CD14-positive monocyte (primary cell): ENCODE measurements around the gene TLR4. TPM values are rescaled to one million over a fixed set of nuclear protein-coding genes. Genes with fewer than 3 reads are reported as not detected.
A peak's percentile ranks its signal among the peaks of the same experiment; 100 is the strongest.

Experiments used
- DNase-seq, 3 donors: peaks; one replicate each; pipeline ENCODE4 v3.0.0-alpha.2; 2011 to 2022
- H2AFZ ChIP-seq: 2 replicates; pipeline ENCODE4 v1.6.0; 2012; ENCODE audit warnings: mild to moderate bottlenecking, low read depth, low read length, inconsistent platforms; ENCODE audit not compliant: insufficient read depth, poor library complexity, severe bottlenecking
- H3K27ac ChIP-seq, 2 donors: 1 replicate in 1 of 2; 2 replicates in 1 of 2; pipeline ENCODE4 v1.5.1; 2012 to 2013; ENCODE audit warnings: low read length in 2 of 2, control low read depth in 1 of 2, inconsistent platforms in 1 of 2, low read depth in 1 of 2, mild to moderate bottlenecking in 1 of 2
- H3K27me3 ChIP-seq, 2 donors: one replicate each; pipeline versions ENCODE4 v1.6.0 to v1.6.1; 2011 to 2013; ENCODE audit warnings: low read length in 2 of 2; ENCODE audit not compliant: control insufficient read depth in 2 of 2, insufficient read depth in 2 of 2
- H3K36me3 ChIP-seq, 2 donors: replicated peaks in 1 of 2; 1 replicate in 1 of 2; 2 replicates in 1 of 2; pipeline versions ENCODE4 v1.5.1 to v1.6.1; 2012 to 2013; ENCODE audit warnings: low read length in 2 of 2, control low read depth in 1 of 2, inconsistent platforms in 1 of 2, mild to moderate bottlenecking in 1 of 2; ENCODE audit not compliant: insufficient read depth in 2 of 2, control insufficient read depth in 1 of 2
- H3K4me1 ChIP-seq, 2 donors: 1 replicate in 1 of 2; 2 replicates in 1 of 2; pipeline versions ENCODE4 v1.5.1 to v1.6.1; 2012 to 2013; ENCODE audit warnings: low read length in 2 of 2, control low read depth in 1 of 2, inconsistent platforms in 1 of 2, mild to moderate bottlenecking in 1 of 2, moderate library complexity in 1 of 2; ENCODE audit not compliant: insufficient read depth in 2 of 2, control insufficient read depth in 1 of 2
- H3K4me2 ChIP-seq: replicated peaks from 2 replicates; pipeline ENCODE3; 2012; ENCODE audit warnings: low read length, moderate library complexity, mild to moderate bottlenecking; ENCODE audit not compliant: poor library complexity, severe bottlenecking; ENCODE audit errors: extremely low read depth
- H3K4me3 ChIP-seq, 3 experiments: fragments of 200-600 bp in 1 of 3; sonication (generic) in 1 of 3; replicated peaks in 1 of 3; 1 replicate in 2 of 3; 2 replicates in 1 of 3; pipeline ENCODE4 v1.5.1; 2011 to 2013; ENCODE audit warnings: low read length in 3 of 3, mild to moderate bottlenecking in 3 of 3, control low read depth in 2 of 3, low read depth in 2 of 3, inconsistent platforms in 1 of 3, moderate library complexity in 1 of 3
- H3K79me2 ChIP-seq: 2 replicates; pipeline ENCODE4 v1.6.0; 2012; ENCODE audit warnings: mild to moderate bottlenecking, control low read depth, inconsistent platforms, low read length, moderate library complexity; ENCODE audit not compliant: insufficient read depth
- H3K9ac ChIP-seq: 2 replicates; pipeline ENCODE4 v1.6.0; 2017; ENCODE audit warnings: low read length, mild to moderate bottlenecking; ENCODE audit not compliant: insufficient read depth, poor library complexity, severe bottlenecking
- H3K9me3 ChIP-seq, 2 donors: replicated peaks in 1 of 2; 1 replicate in 1 of 2; 2 replicates in 1 of 2; pipeline versions ENCODE4 v1.5.1 to v1.6.1; 2012 to 2013; ENCODE audit warnings: low read length in 2 of 2, control low read depth in 1 of 2; ENCODE audit not compliant: control insufficient read depth in 1 of 2, insufficient read depth in 1 of 2
- H4K20me1 ChIP-seq: 2 replicates; pipeline ENCODE4 v1.6.0; 2012; ENCODE audit warnings: mild to moderate bottlenecking, low read length, control low read depth, moderate library complexity; ENCODE audit not compliant: insufficient read depth
- H3K27ac Mint-ChIP-seq, 7 donors: one replicate each; pipeline ENCODE4 v1.8.0; 2020; ENCODE audit warnings: mild to moderate bottlenecking in 7 of 7, mixed read lengths in 7 of 7, moderate library complexity in 6 of 7, inconsistent platforms in 2 of 7
- H3K27me3 Mint-ChIP-seq, 3 donors: one replicate each; pipeline ENCODE4 v1.8.0; 2021 to 2022; ENCODE audit warnings: low read depth in 3 of 3, mild to moderate bottlenecking in 3 of 3, mixed read lengths in 3 of 3, moderate library complexity in 3 of 3, inconsistent platforms in 1 of 3
- H3K36me3 Mint-ChIP-seq, 2 donors: one replicate each; pipeline ENCODE4 v1.8.0; 2020; ENCODE audit warnings: mixed read lengths in 2 of 2, inconsistent platforms in 1 of 2, mild to moderate bottlenecking in 1 of 2
- H3K4me1 Mint-ChIP-seq: one replicate; pipeline ENCODE4 v1.8.0; 2020; ENCODE audit warnings: mild to moderate bottlenecking, mixed read lengths
- H3K4me3 Mint-ChIP-seq, 2 donors: one replicate each; pipeline ENCODE4 v1.8.0; 2020; ENCODE audit warnings: mild to moderate bottlenecking in 2 of 2, mixed read lengths in 2 of 2, moderate library complexity in 1 of 2
- H3K9me3 Mint-ChIP-seq, 7 donors: one replicate each; pipeline ENCODE4 v1.8.0; 2020 to 2022; ENCODE audit warnings: mixed read lengths in 7 of 7, mild to moderate bottlenecking in 6 of 7, moderate library complexity in 6 of 7, inconsistent platforms in 2 of 7
- WGBS: methylation state at CpG from one replicate; pipeline ENCODE4 v1.1.5; 2013; ENCODE audit warnings: missing lambda C conversion rate; ENCODE audit not compliant: insufficient coverage; 5-methylcytosine and 5-hydroxymethylcytosine counted together
- intact Hi-C, 2 donors: fragments of 100-400 bp; cut with micrococcal nuclease; formaldehyde crosslinking; loops; one replicate each; pipeline versions ENCODE4 v1.15.0 to v1.15.1; 2023
- polyA plus RNA-seq, 3 donors: library from polyadenylated mRNA; depleted of rRNA in 1 of 3; unstranded in 2 of 3; stranded (reverse) in 1 of 3; fragments of 300-500 nt in 2 of 3; fragments of >200 nt in 1 of 3; fragmentation: Illumina TruSeq in 2 of 3; gene quantifications; 1 replicate in 2 of 3; 2 replicates in 1 of 3; pipeline ENCODE4 v1.2.3, GENCODE V29; 2012 to 2021
- TF ChIP-seq, protein P1 (sequence below): fragments of 200-600 bp; IDR thresholded peaks from one replicate; pipeline ENCODE4 v1.8.0; 2022; ENCODE audit warnings: antibody characterized with exemption, mild to moderate bottlenecking

The TLR4 gene
- polyA plus RNA-seq, 3 donors = 34.0 to 214 (median 174) TPM

DNA sequence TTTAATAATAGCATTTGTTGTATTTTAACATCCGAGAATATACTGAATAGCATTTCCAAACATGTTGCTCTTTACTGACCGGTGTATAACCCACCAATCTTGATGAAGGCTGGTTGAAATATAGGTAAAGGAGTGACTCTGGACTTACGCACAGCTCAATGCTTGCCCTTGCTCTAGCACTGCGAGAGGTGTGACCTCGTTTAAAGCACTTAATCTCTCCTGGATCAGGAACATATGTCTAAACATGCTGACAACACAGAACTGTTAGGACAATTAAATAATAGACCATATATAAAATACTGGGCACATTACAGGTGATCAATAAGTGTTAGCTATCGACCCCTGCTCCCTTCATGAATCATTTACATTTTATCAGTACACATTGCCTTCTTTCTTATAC is 28.3 kb downstream of the TLR4 start:
- no peaks in the 10 kb centered on the region for H3K9me3 ChIP-seq
- no peaks in the 10 kb centered on the region for H3K79me2 ChIP-seq
- intact Hi-C loops = no loop called here
- no peak overlapping the region for H3K4me2 ChIP-seq
- no peak overlapping the region for H3K4me3 ChIP-seq
- TF ChIP-seq, protein P1, sequence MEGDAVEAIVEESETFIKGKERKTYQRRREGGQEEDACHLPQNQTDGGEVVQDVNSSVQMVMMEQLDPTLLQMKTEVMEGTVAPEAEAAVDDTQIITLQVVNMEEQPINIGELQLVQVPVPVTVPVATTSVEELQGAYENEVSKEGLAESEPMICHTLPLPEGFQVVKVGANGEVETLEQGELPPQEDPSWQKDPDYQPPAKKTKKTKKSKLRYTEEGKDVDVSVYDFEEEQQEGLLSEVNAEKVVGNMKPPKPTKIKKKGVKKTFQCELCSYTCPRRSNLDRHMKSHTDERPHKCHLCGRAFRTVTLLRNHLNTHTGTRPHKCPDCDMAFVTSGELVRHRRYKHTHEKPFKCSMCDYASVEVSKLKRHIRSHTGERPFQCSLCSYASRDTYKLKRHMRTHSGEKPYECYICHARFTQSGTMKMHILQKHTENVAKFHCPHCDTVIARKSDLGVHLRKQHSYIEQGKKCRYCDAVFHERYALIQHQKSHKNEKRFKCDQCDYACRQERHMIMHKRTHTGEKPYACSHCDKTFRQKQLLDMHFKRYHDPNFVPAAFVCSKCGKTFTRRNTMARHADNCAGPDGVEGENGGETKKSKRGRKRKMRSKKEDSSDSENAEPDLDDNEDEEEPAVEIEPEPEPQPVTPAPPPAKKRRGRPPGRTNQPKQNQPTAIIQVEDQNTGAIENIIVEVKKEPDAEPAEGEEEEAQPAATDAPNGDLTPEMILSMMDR = no peak
- H3K27ac ChIP-seq = no peak overlapping the region
- no peak overlapping the region for H3K9ac ChIP-seq
- no peaks in the 10 kb centered on the region for H3K9me3 Mint-ChIP-seq
- no peak overlapping the region for H3K4me3 Mint-ChIP-seq
- H3K27ac Mint-ChIP-seq = no peak overlapping the region
- no peak for DNase-seq
- H3K36me3 ChIP-seq = no peaks in the 10 kb centered on the region
- H3K27me3 ChIP-seq = no peaks in the 10 kb centered on the region
- peaks cover 52% of the 10 kb centered on the region for H3K4me1 Mint-ChIP-seq
- peaks cover 0 to 2% (median 2%) of the 10 kb centered on the region in 3 donors for H3K27me3 Mint-ChIP-seq
- no peak overlapping the region for H2AFZ ChIP-seq
- peaks cover 7 to 10% of the 10 kb centered on the region in 2 donors for H3K36me3 Mint-ChIP-seq
- no peaks in the 10 kb centered on the region for H4K20me1 ChIP-seq
- peaks cover 28 to 30% of the 10 kb centered on the region in 2 donors for H3K4me1 ChIP-seq
- no CpG with 5 or more reads among the region's 6 CpGs for whole genome bisulfite sequencing

- Mint-ChIP-seq H3K4me3 (no peak overlapping the region), H3K27me3 (peaks cover 0 to 2% (median 0%) of the 10 kb centered on the region in 3 donors), H3K4me1 (peaks cover 44% of the 10 kb centered on the region), H3K36me3 (peaks cover 8 to 10% of the 10 kb centered on the region in 2 donors), H3K27ac (peak overlapping the region in 3 of 7 donors; percentile 9 to 35 (median 26)), H3K9me3 (no peaks in the 10 kb centered on the region)
- intact Hi-C loops = no loop called here
- DNase-seq = no peak
- 86% methylated on average over 1 of the region's 1 CpG for WGBS
- TF ChIP-seq, protein P1 = no peak
- Histone ChIP-seq H3K4me2 (no peak overlapping the region), H2AFZ (no peak overlapping the region), H3K4me3 (no peak overlapping the region), H3K79me2 (no peaks in the 10 kb centered on the region), H3K27me3 (no peaks in the 10 kb centered on the region), H3K36me3 (no peaks in the 10 kb centered on the region), H3K9me3 (no peaks in the 10 kb centered on the region), H4K20me1 (no peaks in the 10 kb centered on the region), H3K9ac (no peak overlapping the region), H3K27ac (peak overlapping the region in 1 of 2 donors; percentile 10), H3K4me1 (peaks cover 21 to 24% of the 10 kb centered on the region in 2 donors)
These were observed 29.3 kb downstream of the TLR4 start for GRCh38 chr9:117733465-117733864.
